Activated CD8-positive, alpha-beta T cell treated with anti-CD3 and anti-CD28 coated beads for 36 hours (primary cell): ENCODE results near the gene LRRC1. TPM values are rescaled to one million over a fixed set of nuclear protein-coding genes. Genes with fewer than 3 reads are reported as not detected.

Source experiments
- ATAC-seq: fragments of 200-7000 bp; cut with Tn5 transposase; one replicate; pipeline ENCODE4 v1.10.0; 2021; ENCODE audit warnings: mild to moderate bottlenecking, moderate library complexity
- CTCF ChIA-PET: fragments of 350-600 bp; sonication (Branson Sonifier 250); formaldehyde crosslinking; loops from one replicate; lab custom pipeline; 2021; ENCODE audit warnings: antibody characterized with exemption; lab: Charles Lee
- POLR2A ChIA-PET: fragments of 350-600 bp; sonication (Branson Sonifier 250); formaldehyde crosslinking; loops from one replicate; lab custom pipeline; 2021; ENCODE audit warnings: antibody characterized with exemption; lab: Charles Lee
- DNase-seq: peaks from one replicate; pipeline ENCODE4 v3.0.0-alpha.2; 2020
- H3K27ac Mint-ChIP-seq: one replicate; pipeline ENCODE4 v1.8.0; 2021; ENCODE audit warnings: mild to moderate bottlenecking, mixed read lengths
- H3K27me3 Mint-ChIP-seq: one replicate; pipeline ENCODE4 v1.8.0; 2021; ENCODE audit warnings: mixed read lengths
- H3K36me3 Mint-ChIP-seq: one replicate; pipeline ENCODE4 v1.8.0; 2021; ENCODE audit warnings: low read depth, mixed read lengths
- H3K4me1 Mint-ChIP-seq: one replicate; pipeline ENCODE4 v1.8.0; 2021; ENCODE audit warnings: low read depth, mixed read lengths
- H3K4me3 Mint-ChIP-seq: one replicate; pipeline ENCODE4 v1.8.0; 2021; ENCODE audit warnings: mild to moderate bottlenecking, moderate library complexity, mixed read lengths
- H3K9me3 Mint-ChIP-seq: one replicate; pipeline ENCODE4 v1.8.0; 2021; ENCODE audit warnings: mixed read lengths
- CTCF ChIP-seq: fragments of 200-600 bp; IDR thresholded peaks from one replicate; pipeline ENCODE4 v1.8.0; 2022; ENCODE audit warnings: antibody characterized with exemption, mild to moderate bottlenecking
- intact Hi-C: fragments of 100-400 bp; cut with micrococcal nuclease; formaldehyde crosslinking; loops from one replicate; pipeline ENCODE4 v1.10.0; 2022
- total RNA-seq, 2 experiments: library from RNA; stranded (reverse); gene quantifications; one replicate each; pipeline ENCODE4 v1.2.3, GENCODE V29; 2021

The LRRC1 gene
- total RNA-seq, 2 experiments from 2014 or later = 1.9 to 2.5 TPM

DNA sequence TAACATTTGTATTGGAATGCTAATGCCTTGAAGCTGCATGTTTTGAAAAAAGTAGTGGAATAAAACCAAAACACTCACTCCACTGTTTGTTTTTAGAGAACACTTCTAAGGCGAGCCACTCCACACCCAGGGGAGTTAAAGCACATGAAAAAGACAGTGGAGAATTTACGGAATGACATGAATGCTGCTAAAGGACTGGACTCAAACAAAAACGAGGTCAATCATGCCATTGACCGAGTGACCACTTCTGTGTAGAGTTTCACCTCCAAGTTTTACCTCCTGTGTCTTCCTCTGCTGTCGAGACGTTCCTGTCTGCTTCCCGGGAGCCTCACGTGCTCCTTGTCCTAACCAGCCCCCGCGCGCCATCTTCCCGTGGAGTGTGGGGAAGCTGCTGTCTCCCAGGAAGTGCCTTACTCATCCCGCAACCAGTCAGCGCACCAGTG lies 127.8 kb downstream of the LRRC1 start:
- DNase-seq = no peak
- no peaks in the 10 kb centered on the region for H3K27me3 Mint-ChIP-seq
- intact Hi-C loops = no loop called here
- no peak overlapping the region for H3K27ac Mint-ChIP-seq
- no peaks in the 10 kb centered on the region for H3K4me1 Mint-ChIP-seq
- POLR2A ChIA-PET = no interaction called here
- CTCF ChIA-PET = interaction anchor here (1.1 to 1.2 kb wide), 2 partner anchors 17 to 18 kb away, joined by 3 read pairs; no protein-coding TSS in a partner anchor
- peaks cover 3% of the 10 kb centered on the region for H3K36me3 Mint-ChIP-seq
- H3K9me3 Mint-ChIP-seq = no peaks in the 10 kb centered on the region
- ATAC-seq = no peak
- TF ChIP-seq CTCF = no peak
- no peak overlapping the region for H3K4me3 Mint-ChIP-seq

DNA sequence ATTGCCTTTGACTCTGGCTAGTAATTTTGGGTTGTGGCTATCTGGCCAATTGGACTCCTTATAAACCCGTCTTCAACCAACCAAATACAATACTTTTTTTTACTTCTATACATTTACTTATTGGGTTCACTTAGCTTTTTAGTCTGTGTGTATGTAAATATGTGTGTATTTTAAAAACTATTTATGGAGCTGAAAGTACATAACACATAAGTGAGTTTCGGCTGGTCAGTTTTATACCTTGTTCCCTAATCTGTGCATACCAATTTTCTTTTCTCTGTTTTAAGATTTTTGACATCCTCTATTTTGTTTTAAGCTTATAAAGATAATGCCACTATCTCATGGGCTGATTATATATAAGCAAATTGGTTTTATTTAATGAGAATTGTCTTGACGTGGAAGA lies 129.5 kb downstream of the LRRC1 start:
- CTCF ChIA-PET = no interaction called here
- Mint-ChIP-seq H3K9me3 (no peaks in the 10 kb centered on the region), H3K4me3 (no peak overlapping the region), H3K27me3 (no peaks in the 10 kb centered on the region), H3K36me3 (peaks cover 3% of the 10 kb centered on the region), H3K4me1 (no peaks in the 10 kb centered on the region), H3K27ac (no peak overlapping the region)
- intact Hi-C loops = no loop called here
- POLR2A ChIA-PET = no interaction called here
- no peak for TF ChIP-seq CTCF
- DNase-seq (no peak), ATAC-seq (no peak)

DNA sequence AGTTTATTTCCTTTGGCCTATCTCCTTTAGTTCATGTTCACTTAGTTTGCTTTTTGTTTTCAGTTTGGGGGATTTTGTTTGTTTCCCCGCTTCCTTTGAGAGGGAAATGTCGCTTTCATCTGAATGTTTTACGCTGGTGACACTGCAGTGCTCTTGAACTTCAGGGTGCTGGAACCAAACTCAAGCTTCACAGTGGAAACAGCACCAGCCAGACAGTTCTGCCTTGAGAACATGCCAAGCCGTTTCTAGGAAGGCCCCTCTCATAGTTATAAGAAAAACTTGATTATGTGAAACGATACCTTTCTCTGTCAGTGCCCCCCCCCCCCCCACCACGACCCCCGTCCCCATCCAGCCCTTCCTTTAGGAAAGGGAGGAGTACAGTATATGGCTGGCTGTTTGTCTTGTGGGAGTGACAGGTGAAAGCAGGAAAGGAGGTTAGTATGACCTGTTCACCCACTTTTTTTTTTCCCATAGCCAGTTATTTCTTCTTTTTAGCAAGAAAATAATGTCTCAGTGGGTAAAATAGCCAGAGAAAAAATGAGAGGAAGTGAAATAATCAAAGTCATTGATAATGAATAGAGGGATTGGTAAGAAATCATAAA lies 130.1 kb downstream of the LRRC1 start:
- ChIA-PET CTCF (no interaction called here), POLR2A (no interaction called here)
- Mint-ChIP-seq H3K27me3 (no peaks in the 10 kb centered on the region), H3K4me3 (no peak overlapping the region), H3K9me3 (no peaks in the 10 kb centered on the region), H3K36me3 (peaks cover under 1% of the 10 kb centered on the region), H3K4me1 (no peaks in the 10 kb centered on the region), H3K27ac (no peak overlapping the region)
- no peak for DNase-seq
- no peak for ATAC-seq
- intact Hi-C loops = no loop called here
- TF ChIP-seq CTCF = no peak

- no peak overlapping the region for H3K4me3 Mint-ChIP-seq
- H3K36me3 Mint-ChIP-seq = no peaks in the 10 kb centered on the region
- DNase-seq (no peak), ATAC-seq (no peak)
- no peak for TF ChIP-seq CTCF
- H3K9me3 Mint-ChIP-seq = no peaks in the 10 kb centered on the region
- intact Hi-C loops = no loop called here
- ChIA-PET CTCF (no interaction called here), POLR2A (no interaction called here)
- no peaks in the 10 kb centered on the region for H3K27me3 Mint-ChIP-seq
- no peak overlapping the region for H3K27ac Mint-ChIP-seq
- no peaks in the 10 kb centered on the region for H3K4me1 Mint-ChIP-seq
Observed at GRCh38 chr6:53925891-53926290, 131.1 kb downstream of the LRRC1 start.

DNA sequence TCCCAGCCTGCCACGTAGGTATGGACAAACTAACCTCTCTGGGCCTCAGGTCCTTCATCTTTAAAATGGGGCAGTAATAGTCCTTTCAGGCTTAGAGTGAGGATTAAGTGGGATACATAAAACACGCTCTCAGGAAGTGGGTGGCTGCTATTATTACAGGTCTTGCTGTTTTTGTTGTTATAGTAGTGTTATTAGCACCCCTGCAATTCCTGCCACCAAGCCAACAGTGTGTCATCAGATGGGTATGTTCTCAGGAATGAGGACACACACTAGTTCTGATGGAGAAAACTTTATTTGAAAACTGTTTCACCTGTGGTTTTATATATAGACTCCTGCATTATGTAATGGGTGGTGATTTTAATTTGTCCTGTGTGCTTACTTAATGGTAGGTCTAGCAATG lies 131.7 kb downstream of the LRRC1 start:
- CTCF ChIA-PET = no interaction called here

More for the DNA sequence above, 131.7 kb downstream of the LRRC1 start:
- Mint-ChIP-seq H3K9me3 (no peaks in the 10 kb centered on the region), H3K27ac (no peak overlapping the region), H3K4me1 (no peaks in the 10 kb centered on the region), H3K27me3 (no peaks in the 10 kb centered on the region), H3K36me3 (no peaks in the 10 kb centered on the region), H3K4me3 (no peak overlapping the region)
- DNase-seq (no peak), ATAC-seq (no peak)
- TF ChIP-seq CTCF = no peak
- POLR2A ChIA-PET = no interaction called here
- intact Hi-C loops = no loop called here
